ENCODE measurements around the gene SCAMP1.
"Not testable (repeated sequence)": the region's sequence is repeated elsewhere in the genome, so short reads cannot be mapped to it uniquely, and the experiment has no call there.

The SCAMP1 gene

GRCh38 chr5:78429332-78429980, 69.0 kb downstream of the SCAMP1 start:
- no peak for DNase-seq (ENCODE audit: low read depth)

DNA sequence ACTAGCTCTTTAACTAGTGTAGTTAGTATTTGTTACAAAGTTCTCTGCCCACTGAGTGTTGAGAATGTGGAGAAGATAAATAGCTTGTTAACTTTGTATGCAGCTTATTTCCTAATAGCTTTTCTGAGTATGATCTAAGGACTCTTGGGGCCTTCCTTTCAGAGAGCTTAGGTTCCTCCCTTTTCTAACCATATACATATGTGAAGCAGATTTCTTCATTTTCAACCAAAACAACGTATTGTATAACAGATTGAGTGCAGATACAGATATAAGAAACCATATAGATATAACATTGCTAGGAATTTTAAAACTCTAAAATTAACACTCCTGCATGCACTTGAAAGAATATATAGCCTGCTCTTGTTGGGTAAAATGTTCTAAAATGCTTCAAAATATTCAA, 70.4 kb downstream of the SCAMP1 start:
- no peak for DNase-seq (ENCODE audit: low read depth)

DNA sequence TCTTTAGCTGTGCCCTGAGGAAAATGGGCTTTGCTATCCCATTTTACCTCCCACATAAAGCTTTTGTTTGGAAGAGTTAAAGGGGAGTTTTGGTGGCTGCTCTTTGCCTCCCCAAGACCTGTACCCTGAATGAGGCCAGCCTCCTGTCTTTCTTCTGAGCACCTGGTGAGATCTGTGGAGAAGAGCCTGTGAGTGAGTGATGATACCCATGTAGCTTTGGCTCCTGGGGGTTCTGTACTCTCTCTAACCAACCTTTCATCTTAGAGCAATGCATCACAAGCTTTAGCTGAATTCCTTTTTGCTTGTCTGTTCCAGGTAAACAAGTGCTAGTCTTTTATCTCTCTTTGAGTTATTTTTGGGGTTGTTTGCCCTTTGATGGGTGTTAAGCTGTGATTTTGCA, 73.6 kb downstream of the SCAMP1 start:
- no peak for DNase-seq (ENCODE audit: low read depth)

GRCh38 chr5:78447775-78448424, 87.5 kb downstream of the SCAMP1 start:
- no peak for DNase-seq (ENCODE audit: low read depth)

DNA sequence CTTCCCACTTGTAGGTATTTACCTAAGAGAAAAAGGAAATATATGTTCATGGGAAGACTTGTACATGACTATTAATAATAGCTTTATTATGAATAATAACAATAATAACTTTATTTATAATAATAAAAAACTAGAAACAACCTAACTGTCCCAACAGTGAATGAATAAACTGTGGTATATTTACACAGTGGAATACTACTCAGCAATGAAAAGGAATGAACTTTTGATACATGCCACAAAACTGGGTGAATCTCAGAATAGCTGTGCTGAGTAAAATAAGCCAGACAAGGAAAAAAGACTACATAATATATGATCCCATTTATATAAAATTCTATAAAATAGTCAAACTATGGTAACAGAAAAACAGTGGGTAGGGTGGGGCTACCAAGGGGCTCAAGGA, 88.7 kb downstream of the SCAMP1 start:
- no peak for DNase-seq (ENCODE audit: low read depth)

DNA sequence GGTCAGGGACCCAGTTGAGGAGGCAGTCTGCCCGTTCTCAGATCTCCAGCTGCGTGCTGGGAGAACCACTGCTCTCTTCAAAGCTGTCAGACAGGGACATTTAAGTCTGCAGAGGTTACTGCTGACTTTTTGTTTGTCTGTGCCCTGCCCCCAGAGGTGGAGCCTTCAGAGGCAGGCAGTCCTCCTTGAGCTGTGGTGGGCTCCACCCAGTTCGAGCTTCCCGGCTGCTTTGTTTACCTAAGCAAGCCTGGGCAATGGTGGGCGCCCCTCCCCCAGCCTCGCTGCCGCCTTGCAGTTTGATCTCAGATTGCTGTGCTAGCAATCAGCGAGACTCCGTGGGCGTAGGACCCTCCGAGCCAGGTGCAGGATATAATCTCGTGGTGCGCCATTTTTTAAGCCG, 97.1 kb downstream of the SCAMP1 start:
- not testable (repeated sequence) for DNase-seq (ENCODE audit: low read depth)

DNA sequence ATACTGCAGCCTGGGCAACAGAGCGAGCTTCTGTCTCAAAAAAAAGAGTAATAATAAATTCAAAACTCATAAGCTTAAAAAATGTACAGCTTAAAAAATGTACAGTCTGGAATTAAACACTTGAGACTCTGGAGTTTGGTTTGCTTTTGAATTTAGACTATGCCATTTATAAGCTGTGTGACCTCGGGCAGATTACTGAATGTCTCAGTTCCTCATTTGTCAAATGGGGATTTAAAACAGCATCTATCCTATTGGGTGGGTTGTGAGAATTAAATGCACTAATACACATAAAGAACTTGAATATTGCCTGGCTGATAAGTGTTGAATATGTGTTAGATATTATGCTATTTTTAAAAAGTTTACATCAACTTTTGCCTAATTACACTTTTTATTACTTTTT, 98.4 kb downstream of the SCAMP1 start:
- no peak for DNase-seq (ENCODE audit: low read depth)

- no peak for DNase-seq (ENCODE audit: low read depth)
These were observed 106.7 kb downstream of the SCAMP1 start for GRCh38 chr5:78467140-78467539.

DNA sequence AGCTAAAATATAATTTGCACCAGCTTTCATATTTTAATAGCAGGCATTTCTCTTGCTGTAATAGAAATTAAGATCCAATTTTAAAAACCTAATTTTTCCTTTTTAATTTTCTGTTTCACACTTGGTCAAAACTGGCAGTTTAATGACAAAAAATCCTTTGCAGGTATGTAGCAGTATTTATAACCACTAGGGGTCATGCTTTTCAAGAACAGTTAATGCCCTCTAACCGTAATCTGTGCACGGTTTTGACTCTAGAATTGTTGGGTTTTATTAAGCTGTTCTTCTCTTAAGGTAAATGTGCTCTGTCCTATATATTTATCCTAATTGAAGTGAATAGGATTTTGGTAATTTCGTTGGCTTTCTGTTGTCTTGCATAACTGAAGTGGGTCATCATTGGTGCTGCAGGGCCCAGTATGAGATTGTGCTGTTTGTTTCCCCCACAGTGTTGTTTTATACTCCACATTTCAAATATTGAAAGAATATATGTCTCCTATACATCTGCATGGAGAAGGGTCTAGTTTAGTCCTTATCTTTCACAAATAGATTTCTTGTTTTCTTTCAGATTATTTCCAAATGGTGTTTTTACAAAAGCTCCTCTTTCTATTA, 107.4 kb downstream of the SCAMP1 start:
- DNase-seq (ENCODE audit: low read depth) = no peak

DNA sequence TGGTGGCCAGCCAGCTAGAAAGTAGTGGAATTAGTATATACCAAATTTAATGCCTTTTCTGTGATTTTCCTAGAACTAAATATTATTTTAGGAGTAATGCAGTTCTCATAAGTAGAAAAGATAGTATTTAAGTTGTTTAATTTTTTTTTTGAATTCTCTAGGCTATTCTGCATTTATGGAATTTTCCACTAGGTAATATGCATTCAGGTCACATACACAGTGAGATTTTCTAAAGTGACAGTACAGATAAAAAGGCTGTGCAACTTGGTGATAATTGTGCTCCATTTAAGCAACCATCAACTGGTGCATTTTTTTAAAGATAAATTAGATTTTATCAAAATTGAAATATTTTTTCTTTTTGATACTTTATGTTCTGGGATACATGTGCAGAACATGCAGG, 111.5 kb downstream of the SCAMP1 start:
- no peak for DNase-seq (ENCODE audit: low read depth)

DNA sequence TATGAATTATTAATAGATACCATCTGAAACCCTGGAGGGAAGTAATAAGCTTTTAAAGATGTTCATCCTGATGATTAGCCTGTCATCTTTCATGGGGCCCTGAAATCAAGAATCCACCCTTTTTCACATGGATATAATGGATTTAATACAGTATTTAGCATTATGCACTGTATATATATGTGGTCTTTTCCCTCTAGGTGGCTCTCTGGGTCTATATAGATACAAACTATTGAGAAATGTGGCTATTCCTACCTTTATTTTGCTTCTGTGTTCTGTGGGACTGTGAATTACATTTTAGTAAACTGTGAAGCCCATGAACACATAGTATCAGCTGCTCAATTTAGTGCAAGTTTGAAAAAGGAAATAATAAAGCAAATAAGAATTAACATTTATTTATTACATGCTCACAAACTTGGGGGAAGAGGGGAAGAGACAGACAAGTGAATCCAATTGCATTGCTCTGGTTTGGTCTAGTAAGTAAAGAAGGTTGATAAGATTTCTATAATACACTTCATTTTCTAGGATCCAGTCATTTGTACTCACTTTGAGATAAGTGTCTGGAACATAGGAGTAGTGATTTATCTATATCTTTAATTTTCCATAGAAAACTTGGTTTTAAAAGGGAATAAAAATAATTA, 112.2 kb downstream of the SCAMP1 start:
- no peak for DNase-seq (ENCODE audit: low read depth)

- DNase-seq (ENCODE audit: low read depth) = no peak
These were observed 113.3 kb downstream of the SCAMP1 start for GRCh38 chr5:78473751-78474150.

DNA sequence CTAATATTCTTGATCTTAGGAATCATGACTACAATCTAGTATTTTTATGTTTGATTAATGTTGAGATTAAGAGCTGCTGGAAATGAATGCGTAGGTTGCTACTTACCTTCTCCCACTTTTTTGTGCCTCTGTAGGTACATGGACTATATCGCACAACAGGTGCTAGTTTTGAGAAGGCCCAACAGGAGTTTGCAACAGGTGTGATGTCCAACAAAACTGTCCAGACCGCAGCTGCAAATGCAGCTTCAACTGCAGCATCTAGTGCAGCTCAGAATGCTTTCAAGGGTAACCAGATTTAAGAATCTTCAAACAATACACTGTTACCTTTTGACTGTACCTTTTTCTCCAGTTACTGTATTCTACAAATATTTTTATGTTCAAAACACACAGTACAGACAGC, 115.0 kb downstream of the SCAMP1 start:
- DNase-seq (ENCODE audit: low read depth) = no peak

DNA sequence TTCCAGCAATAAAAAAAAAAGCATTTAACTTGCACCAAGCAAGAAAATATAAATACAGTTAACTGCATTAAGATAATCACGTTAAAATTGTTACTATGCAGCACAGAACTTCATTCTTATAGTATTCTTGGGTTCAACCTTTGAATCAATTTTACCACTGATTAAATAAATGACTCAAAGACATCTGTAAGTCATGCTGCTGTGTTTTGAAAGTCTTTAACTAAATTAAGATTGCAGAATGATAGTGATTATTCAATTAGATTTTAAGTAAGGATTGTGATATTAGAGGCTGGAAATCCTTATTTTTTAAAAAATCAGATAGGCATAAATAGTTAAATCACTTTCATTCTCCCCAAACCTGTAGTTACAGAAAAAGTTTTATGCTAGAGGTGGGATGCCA, 116.4 kb downstream of the SCAMP1 start:
- no peak for DNase-seq (ENCODE audit: low read depth)

DNA sequence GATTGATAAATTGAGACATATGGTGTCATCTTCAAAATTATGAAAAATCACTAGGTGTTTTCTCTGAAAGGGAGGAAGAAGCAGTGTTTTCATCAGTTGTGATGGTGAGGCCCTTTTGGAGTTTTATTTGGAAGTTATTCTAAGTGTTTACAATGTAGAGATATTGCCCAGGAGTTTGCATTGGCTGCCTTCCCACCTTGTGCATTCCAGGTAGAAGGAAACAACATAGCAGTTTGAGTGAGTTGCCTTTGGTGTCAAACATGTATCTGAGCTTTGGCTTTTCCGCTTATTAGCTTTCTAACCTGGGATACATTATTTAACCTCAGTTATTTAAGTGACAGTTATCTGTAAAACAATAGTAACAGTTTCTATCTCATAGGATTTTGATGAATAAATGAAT, 122.5 kb downstream of the SCAMP1 start:
- no peak for DNase-seq (ENCODE audit: low read depth)

- no peak for DNase-seq (ENCODE audit: low read depth)
These were observed 123.5 kb downstream of the SCAMP1 start for GRCh38 chr5:78483809-78484521.

DNA sequence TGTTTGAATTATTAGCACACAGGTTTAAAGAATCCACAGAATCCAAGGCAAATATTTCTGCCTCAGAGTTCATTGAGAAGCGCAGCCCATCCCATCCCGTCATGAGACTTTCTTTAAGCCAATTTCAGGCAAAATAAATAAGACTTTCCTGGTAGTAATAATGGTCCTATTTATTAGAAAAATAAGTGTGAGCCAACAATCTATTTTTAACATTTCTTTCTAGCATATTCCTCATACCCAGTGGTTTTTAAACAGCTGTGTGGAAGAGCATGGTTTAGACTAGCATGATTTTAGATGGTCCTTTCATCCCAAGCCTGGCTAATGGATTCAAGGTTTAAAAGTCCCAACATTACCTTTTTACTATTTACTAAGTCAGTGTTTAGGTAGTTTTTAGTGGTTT, 125.8 kb downstream of the SCAMP1 start:
- DNase-seq (ENCODE audit: low read depth) = no peak

- no peak for DNase-seq (ENCODE audit: low read depth)
These were observed 127.4 kb downstream of the SCAMP1 start for GRCh38 chr5:78487846-78488245.

GRCh38 chr5:78490709-78491485, 130.5 kb downstream of the SCAMP1 start:
- DNase-seq (ENCODE audit: low read depth) = no peak

- no peak for DNase-seq (ENCODE audit: low read depth)
These were observed 131.8 kb downstream of the SCAMP1 start for GRCh38 chr5:78492224-78492623.

DNA sequence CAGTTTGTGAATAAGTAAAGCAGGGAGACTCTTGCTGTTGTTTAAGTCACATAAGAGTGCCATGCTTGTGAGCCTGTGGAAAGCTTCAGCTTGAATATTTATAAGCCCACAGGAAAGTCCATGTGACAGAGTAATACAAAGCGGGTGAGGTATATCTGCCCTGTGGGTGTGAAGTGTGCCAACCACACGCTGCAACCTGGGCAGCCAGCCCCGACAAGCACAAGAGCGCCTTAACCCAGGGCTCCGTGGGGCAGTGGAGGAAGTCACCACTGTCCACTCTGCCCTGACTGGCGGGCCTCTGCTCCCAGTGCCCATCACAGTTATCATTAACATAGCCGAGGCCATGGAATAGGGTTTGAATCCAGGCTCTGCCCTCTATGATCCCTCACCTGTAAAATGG, 132.2 kb downstream of the SCAMP1 start:
- DNase-seq (ENCODE audit: low read depth) = no peak

DNA sequence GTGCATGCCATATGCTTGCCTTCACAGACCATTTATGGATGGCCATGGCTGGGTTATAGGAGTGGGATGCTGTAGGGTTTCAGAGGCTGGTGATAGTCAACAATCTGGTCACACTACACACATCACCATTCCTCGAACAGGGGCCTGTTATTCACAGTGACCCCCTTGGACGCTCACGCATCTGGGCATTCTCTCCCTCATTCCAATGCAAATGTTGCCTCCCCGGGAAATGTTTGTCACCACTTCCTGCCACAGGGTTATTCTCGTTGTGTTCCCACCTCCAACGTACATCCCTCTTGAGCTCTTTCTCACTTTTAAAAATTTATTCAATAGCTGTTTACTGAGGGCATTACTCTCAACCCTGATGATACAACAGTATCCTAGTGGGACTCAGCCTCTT, 135.4 kb downstream of the SCAMP1 start:
- no peak for DNase-seq (ENCODE audit: low read depth)
